NB4 (cell line): ENCODE measurements around the gene NRCAM.

Experiments used
- CTCF ChIP-seq: IDR thresholded peaks from one replicate; pipeline ENCODE4 v1.5.1; 2012; ENCODE audit warnings: low read depth, low read length
- MAX ChIP-seq: IDR thresholded peaks from 2 replicates; pipeline ENCODE4 v1.6.1; 2011; ENCODE audit warnings: low read depth, low read length
- POLR2A ChIP-seq: IDR thresholded peaks from 2 replicates; pipeline ENCODE4 v1.6.1; 2011; ENCODE audit warnings: mild to moderate bottlenecking; ENCODE audit not compliant: insufficient read length; ENCODE audit errors: extremely low read depth

- no peak for TF ChIP-seq POLR2A
- TF ChIP-seq CTCF, result no peak
- TF ChIP-seq MAX, result peak; percentile 47; the same call in 1 of the 2 replicates
Measured at GRCh38 chr7:108136191-108136688, 320.0 kb downstream of the NRCAM start.
